GM12878 (cell line): ENCODE results near the gene FOXR1.

Experiments
- ATF2 ChIP-seq: IDR thresholded peaks from 2 replicates; pipeline ENCODE4 v1.6.1; 2012; ENCODE audit warnings: low read length, inconsistent platforms
- CHD2 ChIP-seq: IDR thresholded peaks from 2 replicates; pipeline ENCODE4 v1.6.1; 2011; ENCODE audit warnings: low read depth, low read length, improper control_type of control experiment, borderline replicate concordance
- SIX5 ChIP-seq: IDR thresholded peaks from 2 replicates; pipeline ENCODE4 v1.6.1; 2011; ENCODE audit warnings: mild to moderate bottlenecking, low read depth, low read length, moderate library complexity; ENCODE audit not compliant: severe bottlenecking
- TF ChIP-seq, protein P1 (sequence below), 3 experiments: IDR thresholded peaks in 2 of 3; conservative IDR thresholded peaks in 1 of 3; 2 replicates each; pipeline ENCODE4 v1.5.1; 2011; ENCODE audit warnings: low read depth in 3 of 3, low read length in 3 of 3, mild to moderate bottlenecking in 3 of 3, control low read depth in 2 of 3, moderate library complexity in 2 of 3, inconsistent platforms in 1 of 3, mixed read lengths in 1 of 3; ENCODE audit not compliant: control insufficient read depth in 2 of 3, insufficient read depth in 1 of 3; ENCODE audit errors: extremely low read depth in 1 of 3

DNA sequence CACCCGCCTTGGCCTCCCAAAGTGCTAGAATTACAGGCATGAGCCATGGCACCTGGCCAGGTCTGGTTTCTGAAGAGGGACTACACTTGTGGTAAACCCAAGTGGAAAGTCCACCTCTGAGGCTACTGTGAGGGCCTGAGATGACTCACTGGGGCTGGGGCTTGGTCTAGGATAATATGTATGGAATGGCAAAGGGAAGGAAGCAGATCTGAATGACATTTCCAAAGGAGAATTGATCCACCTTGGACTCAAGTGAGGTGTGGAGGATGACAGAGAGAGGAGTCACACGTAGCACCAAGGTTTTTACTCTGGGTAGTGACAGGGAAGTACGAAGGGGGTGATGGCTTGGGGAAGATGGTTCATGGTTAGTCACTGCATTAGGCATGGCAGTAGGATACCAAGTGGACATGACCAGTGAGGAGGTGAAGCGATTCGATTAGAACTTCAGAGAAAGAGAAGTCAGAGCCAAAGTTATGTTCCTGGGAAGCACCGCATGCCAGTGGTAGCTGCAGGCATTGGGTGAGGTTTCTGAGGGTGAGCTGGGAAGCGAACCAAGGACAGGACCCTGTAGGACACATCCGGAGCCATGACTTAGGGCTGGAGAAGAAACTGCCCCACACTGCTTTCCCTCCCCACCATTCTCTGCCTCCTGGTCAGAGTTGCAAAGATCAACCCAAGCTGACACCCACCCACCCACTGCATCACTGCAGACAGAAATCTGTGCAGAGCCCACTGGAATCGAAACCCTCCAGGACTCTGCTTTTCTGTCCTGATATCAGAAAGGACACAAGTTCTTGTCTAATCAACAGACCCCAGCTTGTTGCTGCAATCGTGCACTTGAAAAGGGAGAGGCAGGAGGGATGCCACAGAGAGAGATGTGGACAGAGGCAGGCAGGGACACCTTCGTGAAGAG is 32.8 kb upstream of the FOXR1 start:
- no peak for TF ChIP-seq ATF2
- TF ChIP-seq, protein P1, sequence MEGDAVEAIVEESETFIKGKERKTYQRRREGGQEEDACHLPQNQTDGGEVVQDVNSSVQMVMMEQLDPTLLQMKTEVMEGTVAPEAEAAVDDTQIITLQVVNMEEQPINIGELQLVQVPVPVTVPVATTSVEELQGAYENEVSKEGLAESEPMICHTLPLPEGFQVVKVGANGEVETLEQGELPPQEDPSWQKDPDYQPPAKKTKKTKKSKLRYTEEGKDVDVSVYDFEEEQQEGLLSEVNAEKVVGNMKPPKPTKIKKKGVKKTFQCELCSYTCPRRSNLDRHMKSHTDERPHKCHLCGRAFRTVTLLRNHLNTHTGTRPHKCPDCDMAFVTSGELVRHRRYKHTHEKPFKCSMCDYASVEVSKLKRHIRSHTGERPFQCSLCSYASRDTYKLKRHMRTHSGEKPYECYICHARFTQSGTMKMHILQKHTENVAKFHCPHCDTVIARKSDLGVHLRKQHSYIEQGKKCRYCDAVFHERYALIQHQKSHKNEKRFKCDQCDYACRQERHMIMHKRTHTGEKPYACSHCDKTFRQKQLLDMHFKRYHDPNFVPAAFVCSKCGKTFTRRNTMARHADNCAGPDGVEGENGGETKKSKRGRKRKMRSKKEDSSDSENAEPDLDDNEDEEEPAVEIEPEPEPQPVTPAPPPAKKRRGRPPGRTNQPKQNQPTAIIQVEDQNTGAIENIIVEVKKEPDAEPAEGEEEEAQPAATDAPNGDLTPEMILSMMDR (IDR thresholded peaks at IDR 0.05 in 2 of 3, conservative IDR thresholded peaks at IDR 0.05 in 1 of 3; ENCODE audit: control insufficient read depth in 2 of 3, extremely low read depth in 1 of 3, insufficient read depth in 1 of 3, low read depth in 3 of 3, low read length in 3 of 3) = no peak
- no peak for TF ChIP-seq CHD2
- no peak for TF ChIP-seq SIX5
